Ammon's horn (tissue), 1 donor: Measurements from ENCODE around the gene MIOX.

Experiments used
- DNase-seq: peaks from one replicate; pipeline ENCODE4 v3.0.0-alpha.2; 2016; ENCODE audit warnings: low spot score

MIOX gene

GRCh38 chr22:50486561-50487289 is at the start of gene MIOX:
Gene MIOX (plus strand): TSS chr22:50486859. CDS start chr22:50486898, 39 bp downstream.
- no peak for DNase-seq

- DNase-seq: no peak
Observed at GRCh38 chr22:50437511-50438304, 49.0 kb upstream of the MIOX start.

GRCh38 chr22:50438305-50439275 is 48.1 kb upstream of the MIOX start:
- no peak for DNase-seq

- DNase-seq: no peak
Observed at GRCh38 chr22:50439314-50439870, 47.3 kb upstream of the MIOX start.

- no peak for DNase-seq
Observed at GRCh38 chr22:50439871-50440331, 46.8 kb upstream of the MIOX start.

GRCh38 chr22:50440544-50441249 is 46.0 kb upstream of the MIOX start:
- no peak for DNase-seq

GRCh38 chr22:50441428-50441993 is 45.1 kb upstream of the MIOX start:
- no peak for DNase-seq

- DNase-seq: no peak
Observed at GRCh38 chr22:50443197-50443596, 43.5 kb upstream of the MIOX start.

GRCh38 chr22:50443801-50444625 is 42.6 kb upstream of the MIOX start:
- no peak for DNase-seq

- no peak for DNase-seq
Observed at GRCh38 chr22:50444663-50445062, 42.0 kb upstream of the MIOX start.

- DNase-seq: peak; percentile 32
Observed at GRCh38 chr22:50445071-50445879, 41.4 kb upstream of the MIOX start.

- no peak for DNase-seq
Observed at GRCh38 chr22:50445880-50446707, 40.6 kb upstream of the MIOX start.

GRCh38 chr22:50446708-50447575 is 39.7 kb upstream of the MIOX start:
- no peak for DNase-seq

GRCh38 chr22:50447576-50448551 is 38.8 kb upstream of the MIOX start:
- no peak for DNase-seq

GRCh38 chr22:50452649-50453048 is 34.0 kb upstream of the MIOX start:
- no peak for DNase-seq

- no peak for DNase-seq
Observed at GRCh38 chr22:50454556-50455075, 32.0 kb upstream of the MIOX start.
